ENCODE measurements around the gene PDE3A.
"Not testable (repeated sequence)": the region's sequence is repeated elsewhere in the genome, so short reads cannot be mapped to it uniquely, and the experiment has no call there.

PDE3A gene

GRCh38 chr12:20549108-20549719, 180.9 kb downstream of the PDE3A start:
- Histone ChIP-seq H3F3A (ENCODE audit: insufficient read depth, low read length) (no peaks in the 10 kb centered on the region), H3K9ac (ENCODE audit: low read length) (no peak overlapping the region), H2AFZ (ENCODE audit: low read length) (no peak overlapping the region), H3K4me2 (ENCODE audit: low read depth, low read length) (no peak overlapping the region), H3K9me2 (replicated peaks; ENCODE audit: insufficient read depth, low read length) (no peaks in the 10 kb centered on the region), H3K27ac (ENCODE audit: low read length) (no peak overlapping the region), H3K27me3 (replicated peaks; ENCODE audit: insufficient read depth, low read length) (no peaks in the 10 kb centered on the region), H3K36me3 (replicated peaks; ENCODE audit: insufficient read depth, low read length) (no peaks in the 10 kb centered on the region), H3K4me1 (ENCODE audit: low read length) (no peaks in the 10 kb centered on the region), H3K9me3 (replicated peaks; ENCODE audit: insufficient read depth, low read length) (no peaks in the 10 kb centered on the region), H3K79me2 (ENCODE audit: low read length) (no peaks in the 10 kb centered on the region), H3K4me3 (ENCODE audit: low read length) (no peak overlapping the region), H4K20me1 (ENCODE audit: insufficient read depth, low read length) (no peaks in the 10 kb centered on the region)
- peak; percentile 14 for DNase-seq
- TF ChIP-seq EZH2phosphoT487 (IDR thresholded peaks at IDR 0.05; ENCODE audit: low read length) (no peak), CTCF (IDR thresholded peaks at IDR 0.05; ENCODE audit: low read length) (peak; percentile 39)

DNA sequence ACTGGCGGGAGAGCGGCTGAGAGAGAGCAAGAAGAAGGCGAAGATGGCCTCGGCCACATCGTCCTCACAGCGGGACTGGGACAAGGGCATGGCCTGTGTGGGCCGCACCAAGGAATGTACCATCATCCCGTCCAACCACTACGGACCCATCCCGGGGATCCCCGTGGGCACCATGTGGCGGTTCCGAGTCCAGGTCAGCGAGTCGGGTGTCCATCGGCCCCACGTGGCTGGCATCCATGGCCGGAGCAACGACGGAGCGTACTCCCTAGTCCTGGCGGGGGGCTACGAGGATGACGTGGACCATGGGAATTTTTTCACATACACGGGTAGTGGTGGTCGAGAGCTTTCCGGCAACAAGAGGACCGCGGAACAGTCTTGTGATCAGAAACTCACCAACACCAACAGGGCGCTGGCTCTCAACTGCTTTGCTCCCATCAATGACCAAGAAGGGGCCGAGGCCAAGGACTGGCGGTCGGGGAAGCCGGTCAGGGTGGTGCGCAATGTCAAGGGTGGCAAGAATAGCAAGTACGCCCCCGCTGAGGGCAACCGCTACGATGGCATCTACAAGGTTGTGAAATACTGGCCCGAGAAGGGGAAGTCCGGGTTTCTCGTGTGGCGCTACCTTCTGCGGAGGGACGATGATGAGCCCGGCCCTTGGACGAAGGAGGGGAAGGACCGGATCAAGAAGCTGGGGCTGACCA, 183.6 kb downstream of the PDE3A start:
- H3K27me3 ChIP-seq (replicated peaks; ENCODE audit: insufficient read depth, low read length); H3K9me3 ChIP-seq (replicated peaks; ENCODE audit: insufficient read depth, low read length); H3F3A ChIP-seq (ENCODE audit: insufficient read depth, low read length); H3K27ac ChIP-seq (ENCODE audit: low read length); H3K9ac ChIP-seq (ENCODE audit: low read length); H2AFZ ChIP-seq (ENCODE audit: low read length); H3K4me2 ChIP-seq (ENCODE audit: low read depth, low read length); H4K20me1 ChIP-seq (ENCODE audit: insufficient read depth, low read length); H3K4me1 ChIP-seq (ENCODE audit: low read length); H3K79me2 ChIP-seq (ENCODE audit: low read length); H3K4me3 ChIP-seq (ENCODE audit: low read length); H3K9me2 ChIP-seq (replicated peaks; ENCODE audit: insufficient read depth, low read length); DNase-seq; H3K36me3 ChIP-seq (replicated peaks; ENCODE audit: insufficient read depth, low read length): not testable (repeated sequence)

- H3K9me2 ChIP-seq (replicated peaks; ENCODE audit: insufficient read depth, low read length); H3K27me3 ChIP-seq (replicated peaks; ENCODE audit: insufficient read depth, low read length); H3K79me2 ChIP-seq (ENCODE audit: low read length); H3K4me3 ChIP-seq (ENCODE audit: low read length); H3K4me2 ChIP-seq (ENCODE audit: low read depth, low read length); H3F3A ChIP-seq (ENCODE audit: insufficient read depth, low read length); H3K9me3 ChIP-seq (replicated peaks; ENCODE audit: insufficient read depth, low read length); H3K4me1 ChIP-seq (ENCODE audit: low read length); H2AFZ ChIP-seq (ENCODE audit: low read length); H3K27ac ChIP-seq (ENCODE audit: low read length); H3K9ac ChIP-seq (ENCODE audit: low read length); H4K20me1 ChIP-seq (ENCODE audit: insufficient read depth, low read length); DNase-seq; H3K36me3 ChIP-seq (replicated peaks; ENCODE audit: insufficient read depth, low read length): not testable (repeated sequence)
Measured at GRCh38 chr12:20552586-20552985, 184.2 kb downstream of the PDE3A start.

- H3K79me2 ChIP-seq (ENCODE audit: low read length): no peaks in the 10 kb centered on the region
- H3K4me3 ChIP-seq (ENCODE audit: low read length): no peak overlapping the region
- H3K4me2 ChIP-seq (ENCODE audit: low read depth, low read length): no peak overlapping the region
- H3K9me3 ChIP-seq (replicated peaks; ENCODE audit: insufficient read depth, low read length): no peaks in the 10 kb centered on the region
- H3K27me3 ChIP-seq (replicated peaks; ENCODE audit: insufficient read depth, low read length): no peaks in the 10 kb centered on the region
- no peak overlapping the region for H3K9ac ChIP-seq (ENCODE audit: low read length)
- H3K9me2 ChIP-seq (replicated peaks; ENCODE audit: insufficient read depth, low read length): no peaks in the 10 kb centered on the region
- TF ChIP-seq EZH2 (optimal IDR thresholded peaks at IDR 0.05; ENCODE audit: low read depth, low read length): no peak
- no peak for TF ChIP-seq EZH2phosphoT487 (IDR thresholded peaks at IDR 0.05; ENCODE audit: low read length)
- TF ChIP-seq CTCF (IDR thresholded peaks at IDR 0.05; ENCODE audit: low read length): no peak
- no peaks in the 10 kb centered on the region for H3K36me3 ChIP-seq (replicated peaks; ENCODE audit: insufficient read depth, low read length)
- no peak for DNase-seq
- no peak overlapping the region for H2AFZ ChIP-seq (ENCODE audit: low read length)
- no peaks in the 10 kb centered on the region for H3F3A ChIP-seq (ENCODE audit: insufficient read depth, low read length)
- no peak overlapping the region for H3K27ac ChIP-seq (ENCODE audit: low read length)
- no peaks in the 10 kb centered on the region for H3K4me1 ChIP-seq (ENCODE audit: low read length)
- H4K20me1 ChIP-seq (ENCODE audit: insufficient read depth, low read length): no peaks in the 10 kb centered on the region; the same call in 1 of the 2 replicates
Measured at GRCh38 chr12:20555015-20555414, 186.7 kb downstream of the PDE3A start.
